Adrenal gland (tissue), 5 donors: ENCODE results near the gene PRELP.

Experiments used
- POLR2A ChIP-seq, 2 donors: fragments of 450-650 bp; IDR thresholded peaks; one replicate each; pipeline ENCODE4 v1.6.1; 2017; ENCODE audit warnings: antibody characterized with exemption in 2 of 2, mild to moderate bottlenecking in 2 of 2, moderate library complexity in 1 of 2
- TF ChIP-seq, protein P1 (sequence below), 6 experiments: fragments of 450-650 bp in 4 of 6; fragments of 200-600 bp in 2 of 6; sonication (generic) in 1 of 6; IDR thresholded peaks; 1 replicate in 5 of 6; 2 replicates in 1 of 6; pipeline versions ENCODE4 v1.5.1 to v1.8.0; 2016 to 2021; ENCODE audit warnings: antibody characterized with exemption in 6 of 6, mild to moderate bottlenecking in 2 of 6, moderate library complexity in 1 of 6
- donor health status: DM: no; HTN: no; CAD: no.

DNA sequence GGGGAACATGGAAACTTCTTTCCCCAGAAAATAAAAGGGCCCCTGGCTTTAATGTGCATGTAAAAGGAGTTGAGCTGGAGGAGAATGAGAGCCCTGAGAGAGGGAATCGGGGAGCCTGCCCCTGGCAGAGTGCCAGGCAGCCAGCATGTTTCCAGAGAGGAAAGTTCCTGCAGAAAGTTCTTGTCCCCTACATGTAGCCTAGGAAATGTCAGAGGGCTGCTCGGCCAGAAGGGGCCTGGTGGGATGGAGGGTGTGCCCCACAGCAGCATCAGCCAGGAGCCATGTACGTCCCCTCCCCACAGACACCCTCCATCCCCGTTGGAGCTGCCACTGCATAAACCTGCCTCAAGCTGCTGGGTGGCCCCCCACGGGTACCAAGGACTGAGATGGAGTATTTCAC lies 5.4 kb upstream of the PRELP start:
- TF ChIP-seq POLR2A (IDR thresholded peaks at IDR 0.05), result no peak
- TF ChIP-seq, protein P1, sequence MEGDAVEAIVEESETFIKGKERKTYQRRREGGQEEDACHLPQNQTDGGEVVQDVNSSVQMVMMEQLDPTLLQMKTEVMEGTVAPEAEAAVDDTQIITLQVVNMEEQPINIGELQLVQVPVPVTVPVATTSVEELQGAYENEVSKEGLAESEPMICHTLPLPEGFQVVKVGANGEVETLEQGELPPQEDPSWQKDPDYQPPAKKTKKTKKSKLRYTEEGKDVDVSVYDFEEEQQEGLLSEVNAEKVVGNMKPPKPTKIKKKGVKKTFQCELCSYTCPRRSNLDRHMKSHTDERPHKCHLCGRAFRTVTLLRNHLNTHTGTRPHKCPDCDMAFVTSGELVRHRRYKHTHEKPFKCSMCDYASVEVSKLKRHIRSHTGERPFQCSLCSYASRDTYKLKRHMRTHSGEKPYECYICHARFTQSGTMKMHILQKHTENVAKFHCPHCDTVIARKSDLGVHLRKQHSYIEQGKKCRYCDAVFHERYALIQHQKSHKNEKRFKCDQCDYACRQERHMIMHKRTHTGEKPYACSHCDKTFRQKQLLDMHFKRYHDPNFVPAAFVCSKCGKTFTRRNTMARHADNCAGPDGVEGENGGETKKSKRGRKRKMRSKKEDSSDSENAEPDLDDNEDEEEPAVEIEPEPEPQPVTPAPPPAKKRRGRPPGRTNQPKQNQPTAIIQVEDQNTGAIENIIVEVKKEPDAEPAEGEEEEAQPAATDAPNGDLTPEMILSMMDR (IDR thresholded peaks at IDR 0.05), result no peak
